ENCODE measurements around the gene SLC1A7. TPM values are rescaled to one million over a fixed set of nuclear protein-coding genes. Genes with fewer than 3 reads are reported as not detected.
A peak's percentile ranks its signal among the peaks of the same experiment; 100 is the strongest.

SLC1A7 gene
- total RNA-seq, 1 donor from 2014 or later = not detected

GRCh38 chr1:53114090-53114489 is 28.3 kb downstream of the SLC1A7 start:
- Mint-ChIP-seq H3K4me1 (ENCODE audit: unreplicated experiment) (peaks cover 42% of the 10 kb centered on the region), H3K27me3 (ENCODE audit: unreplicated experiment) (no peaks in the 10 kb centered on the region), H3K9me3 (ENCODE audit: unreplicated experiment) (peaks cover 12% of the 10 kb centered on the region)

GRCh38 chr1:53112861-53113260 is 29.6 kb downstream of the SLC1A7 start:
- TF ChIP-seq, protein P1, sequence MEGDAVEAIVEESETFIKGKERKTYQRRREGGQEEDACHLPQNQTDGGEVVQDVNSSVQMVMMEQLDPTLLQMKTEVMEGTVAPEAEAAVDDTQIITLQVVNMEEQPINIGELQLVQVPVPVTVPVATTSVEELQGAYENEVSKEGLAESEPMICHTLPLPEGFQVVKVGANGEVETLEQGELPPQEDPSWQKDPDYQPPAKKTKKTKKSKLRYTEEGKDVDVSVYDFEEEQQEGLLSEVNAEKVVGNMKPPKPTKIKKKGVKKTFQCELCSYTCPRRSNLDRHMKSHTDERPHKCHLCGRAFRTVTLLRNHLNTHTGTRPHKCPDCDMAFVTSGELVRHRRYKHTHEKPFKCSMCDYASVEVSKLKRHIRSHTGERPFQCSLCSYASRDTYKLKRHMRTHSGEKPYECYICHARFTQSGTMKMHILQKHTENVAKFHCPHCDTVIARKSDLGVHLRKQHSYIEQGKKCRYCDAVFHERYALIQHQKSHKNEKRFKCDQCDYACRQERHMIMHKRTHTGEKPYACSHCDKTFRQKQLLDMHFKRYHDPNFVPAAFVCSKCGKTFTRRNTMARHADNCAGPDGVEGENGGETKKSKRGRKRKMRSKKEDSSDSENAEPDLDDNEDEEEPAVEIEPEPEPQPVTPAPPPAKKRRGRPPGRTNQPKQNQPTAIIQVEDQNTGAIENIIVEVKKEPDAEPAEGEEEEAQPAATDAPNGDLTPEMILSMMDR (IDR thresholded peaks at IDR 0.05) = no peak
- H3K4me3 Mint-ChIP-seq (ENCODE audit: unreplicated experiment) = no peak overlapping the region
- peaks cover 50% of the 10 kb centered on the region for H3K4me1 Mint-ChIP-seq (ENCODE audit: unreplicated experiment)
- no peaks in the 10 kb centered on the region for H3K36me3 Mint-ChIP-seq (ENCODE audit: unreplicated experiment)
- no peak overlapping the region for H3K27ac Mint-ChIP-seq (ENCODE audit: unreplicated experiment)
- DNase-seq (ENCODE audit: extremely low spot score, unreplicated experiment) = no peak
- no peaks in the 10 kb centered on the region for H3K27me3 Mint-ChIP-seq (ENCODE audit: unreplicated experiment)
- peaks cover 12% of the 10 kb centered on the region for H3K9me3 Mint-ChIP-seq (ENCODE audit: unreplicated experiment)

More at GRCh38 chr1:53114090-53114489, 28.3 kb downstream of the SLC1A7 start:
- Mint-ChIP-seq H3K4me3 (ENCODE audit: unreplicated experiment) (no peak overlapping the region), H3K27ac (ENCODE audit: unreplicated experiment) (no peak overlapping the region), H3K36me3 (ENCODE audit: unreplicated experiment) (no peaks in the 10 kb centered on the region)
- DNase-seq (ENCODE audit: extremely low spot score, unreplicated experiment) = no peak
- TF ChIP-seq, protein P1 (IDR thresholded peaks at IDR 0.05) = no peak

GRCh38 chr1:53112271-53112774 is 30.1 kb downstream of the SLC1A7 start:
- Mint-ChIP-seq H3K9me3 (ENCODE audit: unreplicated experiment) (peaks cover 12% of the 10 kb centered on the region), H3K27ac (ENCODE audit: unreplicated experiment) (no peak overlapping the region), H3K27me3 (ENCODE audit: unreplicated experiment) (no peaks in the 10 kb centered on the region), H3K4me1 (ENCODE audit: unreplicated experiment) (peaks cover 55% of the 10 kb centered on the region), H3K36me3 (ENCODE audit: unreplicated experiment) (no peaks in the 10 kb centered on the region), H3K4me3 (ENCODE audit: unreplicated experiment) (no peak overlapping the region)
- no peak for DNase-seq (ENCODE audit: extremely low spot score, unreplicated experiment)
- TF ChIP-seq, protein P1 (IDR thresholded peaks at IDR 0.05) = no peak

DNA sequence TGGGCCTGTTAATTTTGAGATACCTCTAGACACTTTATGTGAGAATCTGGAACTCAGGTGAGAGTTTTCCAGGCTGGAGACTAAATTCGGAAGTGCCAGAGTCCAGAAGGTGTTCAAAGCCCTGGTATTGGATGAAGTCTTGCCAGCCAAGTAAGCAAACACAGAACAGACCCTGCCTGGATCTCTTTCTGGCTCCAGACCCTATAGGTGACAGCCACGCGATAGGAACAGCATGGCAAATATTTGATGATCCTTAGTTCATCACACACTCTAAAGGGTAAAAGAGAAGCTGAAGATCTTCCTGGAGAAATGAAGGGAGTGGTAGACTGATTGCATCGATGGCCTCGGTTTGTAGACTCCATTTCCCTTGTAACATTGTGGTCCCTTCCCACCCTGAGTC is 30.7 kb downstream of the SLC1A7 start:
- DNase-seq (ENCODE audit: extremely low spot score, unreplicated experiment) = no peak
- no peaks in the 10 kb centered on the region for H3K36me3 Mint-ChIP-seq (ENCODE audit: unreplicated experiment)
- peaks cover 12% of the 10 kb centered on the region for H3K9me3 Mint-ChIP-seq (ENCODE audit: unreplicated experiment)
- H3K4me3 Mint-ChIP-seq (ENCODE audit: unreplicated experiment) = no peak overlapping the region
- no peaks in the 10 kb centered on the region for H3K27me3 Mint-ChIP-seq (ENCODE audit: unreplicated experiment)
- no peak overlapping the region for H3K27ac Mint-ChIP-seq (ENCODE audit: unreplicated experiment)
- TF ChIP-seq, protein P1 (IDR thresholded peaks at IDR 0.05) = no peak
- peaks cover 58% of the 10 kb centered on the region for H3K4me1 Mint-ChIP-seq (ENCODE audit: unreplicated experiment)

DNA sequence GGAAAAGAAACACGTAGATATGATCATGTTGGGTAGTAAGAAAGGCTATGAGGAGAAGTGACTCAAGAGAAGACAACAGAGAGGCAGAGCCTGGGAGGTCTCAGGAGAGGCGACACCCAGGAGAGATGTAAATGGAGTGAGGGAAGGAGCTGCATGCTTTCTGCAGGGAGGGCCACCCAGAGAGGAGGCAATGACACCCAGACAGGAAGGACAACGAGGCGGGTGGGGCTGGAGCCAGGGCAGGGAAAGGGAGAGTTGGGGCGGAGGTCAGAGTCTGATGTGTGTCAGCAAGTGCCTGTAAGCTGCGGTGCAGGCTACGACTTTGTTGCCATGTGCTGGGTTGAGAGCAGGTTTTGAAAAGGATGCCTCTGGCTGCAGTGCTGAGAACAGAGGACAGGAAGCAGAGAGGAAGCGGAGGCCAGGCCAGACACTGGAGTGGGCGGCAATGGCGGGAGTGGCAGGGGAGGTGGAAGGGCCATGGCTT is 31.3 kb downstream of the SLC1A7 start:
- Mint-ChIP-seq H3K27ac (ENCODE audit: unreplicated experiment) (peak overlapping the region; percentile 69), H3K9me3 (ENCODE audit: unreplicated experiment) (peaks cover 12% of the 10 kb centered on the region), H3K36me3 (ENCODE audit: unreplicated experiment) (no peaks in the 10 kb centered on the region), H3K4me1 (ENCODE audit: unreplicated experiment) (peaks cover 57% of the 10 kb centered on the region), H3K27me3 (ENCODE audit: unreplicated experiment) (no peaks in the 10 kb centered on the region), H3K4me3 (ENCODE audit: unreplicated experiment) (no peak overlapping the region)
- TF ChIP-seq, protein P1 (IDR thresholded peaks at IDR 0.05) = no peak
- DNase-seq (ENCODE audit: extremely low spot score, unreplicated experiment) = no peak

All from osteocyte (in vitro differentiated cells).